Trophoblast cell (in vitro differentiated cells and primary cell): ENCODE data around the gene MYLK3.

Experiments
- DNase-seq, 2 donors: peaks; one replicate each; pipeline ENCODE4 v3.0.0-alpha.2; 2016
- H2AFZ ChIP-seq: 2 replicates; pipeline ENCODE4 v1.6.1; 2013; ENCODE audit warnings: low read length, moderate library complexity, mild to moderate bottlenecking; ENCODE audit not compliant: insufficient read depth, poor library complexity
- H2AK5ac ChIP-seq: 2 replicates; pipeline ENCODE4 v1.6.1; 2013; ENCODE audit warnings: mild to moderate bottlenecking, low read length
- H2BK120ac ChIP-seq: 2 replicates; pipeline ENCODE4 v1.6.1; 2013; ENCODE audit warnings: low read length, mild to moderate bottlenecking, moderate library complexity; ENCODE audit not compliant: insufficient read depth, poor library complexity
- H2BK12ac ChIP-seq: 2 replicates; pipeline ENCODE4 v1.6.1; 2013; ENCODE audit warnings: mild to moderate bottlenecking, low read length, moderate library complexity
- H2BK5ac ChIP-seq: 2 replicates; pipeline ENCODE4 v1.6.1; 2013; ENCODE audit warnings: low read length, low read depth, moderate library complexity, mild to moderate bottlenecking; ENCODE audit not compliant: poor library complexity
- H3K14ac ChIP-seq: 2 replicates; pipeline ENCODE4 v1.6.1; 2013; ENCODE audit warnings: mild to moderate bottlenecking, low read length
- H3K18ac ChIP-seq: 2 replicates; pipeline ENCODE4 v1.6.1; 2013; ENCODE audit warnings: mild to moderate bottlenecking, low read length
- H3K23ac ChIP-seq: 2 replicates; pipeline ENCODE4 v1.6.1; 2013; ENCODE audit warnings: low read length
- H3K27ac ChIP-seq: 2 replicates; pipeline ENCODE4 v1.5.1; 2013; ENCODE audit warnings: low read depth, mild to moderate bottlenecking, inconsistent platforms, low read length, moderate library complexity
- H3K27me3 ChIP-seq: 2 replicates; pipeline ENCODE4 v1.6.1; 2013; ENCODE audit warnings: inconsistent platforms, mild to moderate bottlenecking, low read length, moderate library complexity; ENCODE audit not compliant: insufficient read depth
- H3K36me3 ChIP-seq, 2 experiments: 1 replicate in 1 of 2; 2 replicates in 1 of 2; pipeline ENCODE4 v1.6.1; 2013; ENCODE audit warnings: low read length in 2 of 2, mild to moderate bottlenecking in 2 of 2, moderate library complexity in 1 of 2; ENCODE audit not compliant: insufficient read depth in 2 of 2, control insufficient read depth in 1 of 2
- H3K4ac ChIP-seq: 2 replicates; pipeline ENCODE4 v1.6.1; 2013; ENCODE audit warnings: low read depth, mild to moderate bottlenecking, low read length, moderate library complexity
- H3K4me1 ChIP-seq, 2 experiments: 1 replicate in 1 of 2; 2 replicates in 1 of 2; pipeline ENCODE4 v1.6.1; 2013; ENCODE audit warnings: low read length in 2 of 2, mild to moderate bottlenecking in 2 of 2, moderate library complexity in 1 of 2; ENCODE audit not compliant: insufficient read depth in 2 of 2, control insufficient read depth in 1 of 2
- H3K4me2 ChIP-seq: 2 replicates; pipeline ENCODE4 v1.6.1; 2013; ENCODE audit warnings: inconsistent platforms, mild to moderate bottlenecking, low read length, moderate library complexity
- H3K4me3 ChIP-seq: 2 replicates; pipeline ENCODE4 v1.5.1; 2013; ENCODE audit warnings: mild to moderate bottlenecking, low read depth, low read length, inconsistent platforms
- H3K79me1 ChIP-seq: one replicate; pipeline ENCODE4 v1.6.1; 2013; ENCODE audit warnings: low read length
- H3K79me2 ChIP-seq: 2 replicates; pipeline ENCODE4 v1.6.1; 2013; ENCODE audit warnings: low read length, mild to moderate bottlenecking; ENCODE audit not compliant: control insufficient read depth, insufficient read depth, poor library complexity
- H3K9ac ChIP-seq: 2 replicates; pipeline ENCODE4 v1.6.1; 2013; ENCODE audit warnings: mild to moderate bottlenecking, low read length
- H3K9me3 ChIP-seq: 2 replicates; pipeline ENCODE4 v1.6.1; 2013; ENCODE audit warnings: low read depth, mild to moderate bottlenecking, control low read depth, inconsistent platforms, low read length; ENCODE audit not compliant: insufficient read depth
- H4K12ac ChIP-seq: 2 replicates; pipeline ENCODE4 v1.6.1; 2013; ENCODE audit warnings: low read depth, mild to moderate bottlenecking, low read length, moderate library complexity
- H4K8ac ChIP-seq: 2 replicates; pipeline ENCODE4 v1.6.1; 2013; ENCODE audit warnings: low read depth, mild to moderate bottlenecking, low read length, moderate library complexity
- H4K91ac ChIP-seq: one replicate; pipeline ENCODE4 v1.6.1; 2013; ENCODE audit warnings: low read depth, mild to moderate bottlenecking, low read length, moderate library complexity
- WGBS: extraction: QIAGEN DNeasy Blood & Tissue Kit; methylation state at CpG from one replicate; pipeline ENCODE4 v1.1.7; 2013; ENCODE audit warnings: missing lambda C conversion rate; ENCODE audit not compliant: insufficient read length, insufficient coverage; ENCODE audit errors: extremely low coverage; 5-methylcytosine and 5-hydroxymethylcytosine counted together

The MYLK3 gene

GRCh38 chr16:46790599-46791270 lies 42.6 kb upstream of the MYLK3 start:
- Histone ChIP-seq H4K12ac (no peak overlapping the region), H3K18ac (no peak overlapping the region), H3K4me3 (no peak overlapping the region), H2BK5ac (no peak overlapping the region), H2BK120ac (no peak overlapping the region), H3K27me3 (no peaks in the 10 kb centered on the region), H3K23ac (no peak overlapping the region), H3K4ac (peak overlapping the region; percentile 28), H3K4me1 (peaks cover 6 to 12% of the 10 kb centered on the region in 2 experiments), H3K36me3 (peaks cover 2% of the 10 kb centered on the region in 2 experiments), H4K91ac (peak overlapping the region; percentile 27), H3K4me2 (peak overlapping the region; percentile 67), H3K27ac (peak overlapping the region; percentile 87), H3K79me1 (peaks cover 20% of the 10 kb centered on the region), H3K9me3 (peaks cover 2% of the 10 kb centered on the region), H3K9ac (no peak overlapping the region), H4K8ac (no peak overlapping the region), H2AFZ (no peak overlapping the region), H3K14ac (peak overlapping the region; percentile 45), H2AK5ac (no peak overlapping the region), H2BK12ac (no peak overlapping the region), H3K79me2 (peaks cover 4% of the 10 kb centered on the region)
- no peak for DNase-seq
- no CpG with 5 or more reads among the region's 8 CpGs for WGBS

DNA sequence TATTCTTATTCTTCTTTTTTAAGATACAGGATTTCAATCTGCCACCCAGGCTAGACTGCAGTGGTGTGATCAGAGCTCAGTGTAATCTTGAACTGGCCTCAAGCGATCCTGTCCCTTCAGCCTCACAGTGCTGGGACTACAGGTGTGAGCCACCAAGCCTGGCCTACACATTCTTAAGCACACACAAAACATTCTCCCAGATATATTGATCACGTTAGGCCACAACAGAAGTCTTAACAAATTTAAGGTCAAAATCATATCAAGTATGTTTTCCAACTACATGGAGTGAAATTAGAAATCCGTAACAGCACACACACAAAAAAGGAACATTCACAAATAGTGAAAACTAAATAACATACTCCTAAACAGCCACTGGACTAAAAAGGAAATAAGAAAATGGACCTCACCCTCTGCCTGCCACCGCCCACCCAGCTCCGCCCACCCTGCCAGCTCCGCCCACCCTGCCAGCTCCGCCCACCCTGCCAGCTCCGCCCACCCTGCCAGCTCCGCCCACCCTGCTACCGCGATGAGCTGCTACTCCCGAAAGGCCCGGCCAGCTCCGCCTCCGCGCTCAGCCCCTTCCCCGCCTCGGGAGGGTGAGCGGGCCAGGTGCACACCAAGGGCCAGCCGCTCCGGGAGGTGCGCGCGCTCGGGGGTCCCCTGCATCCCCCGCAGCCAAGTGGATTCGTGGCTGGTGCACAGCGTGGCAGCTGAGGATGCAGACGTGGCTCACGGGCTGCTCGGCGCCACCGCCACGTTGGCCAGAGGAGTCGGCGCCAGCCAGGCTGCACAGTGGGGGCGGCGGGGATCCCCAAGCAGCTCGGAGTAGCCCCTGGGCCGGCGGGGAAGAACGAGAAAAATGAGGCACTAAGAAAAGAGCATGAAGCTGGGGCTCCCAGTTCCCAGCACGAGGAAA lies 41.6 kb upstream of the MYLK3 start:
- peak overlapping the region; percentile 96 for H4K91ac ChIP-seq
- H2AK5ac ChIP-seq, result peak overlapping the region; percentile 71
- H3K14ac ChIP-seq, result peak overlapping the region; percentile 94
- H3K4me2 ChIP-seq, result peak overlapping the region; percentile 67
- peaks cover 24% of the 10 kb centered on the region for H3K79me1 ChIP-seq
- H4K12ac ChIP-seq, result peak overlapping the region; percentile 76
- H3K9me3 ChIP-seq, result peaks cover 2% of the 10 kb centered on the region
- H3K79me2 ChIP-seq, result peaks cover 4% of the 10 kb centered on the region
- H2BK5ac ChIP-seq, result peak overlapping the region; percentile 66
- peak overlapping the region; percentile 84 for H3K18ac ChIP-seq
- no peaks in the 10 kb centered on the region for H3K27me3 ChIP-seq
- peak overlapping the region; percentile 88 for H2BK120ac ChIP-seq
- no peak overlapping the region for H3K9ac ChIP-seq
- peaks cover 10 to 16% of the 10 kb centered on the region in 2 experiments for H3K4me1 ChIP-seq
- H2AFZ ChIP-seq, result peak overlapping the region; percentile 95
- peak overlapping the region; percentile 78 for H3K4me3 ChIP-seq
- peak; percentile 37 to 66 for DNase-seq
- H3K36me3 ChIP-seq, result peaks cover 1 to 2% of the 10 kb centered on the region in 2 experiments
- H3K27ac ChIP-seq, result peak overlapping the region; percentile 87
- H4K8ac ChIP-seq, result peak overlapping the region; percentile 90
- no peak overlapping the region for H3K23ac ChIP-seq
- H3K4ac ChIP-seq, result peak overlapping the region; percentile 67
- H2BK12ac ChIP-seq, result peak overlapping the region; percentile 96
- WGBS, result no CpG with 5 or more reads among the region's 43 CpGs

DNA sequence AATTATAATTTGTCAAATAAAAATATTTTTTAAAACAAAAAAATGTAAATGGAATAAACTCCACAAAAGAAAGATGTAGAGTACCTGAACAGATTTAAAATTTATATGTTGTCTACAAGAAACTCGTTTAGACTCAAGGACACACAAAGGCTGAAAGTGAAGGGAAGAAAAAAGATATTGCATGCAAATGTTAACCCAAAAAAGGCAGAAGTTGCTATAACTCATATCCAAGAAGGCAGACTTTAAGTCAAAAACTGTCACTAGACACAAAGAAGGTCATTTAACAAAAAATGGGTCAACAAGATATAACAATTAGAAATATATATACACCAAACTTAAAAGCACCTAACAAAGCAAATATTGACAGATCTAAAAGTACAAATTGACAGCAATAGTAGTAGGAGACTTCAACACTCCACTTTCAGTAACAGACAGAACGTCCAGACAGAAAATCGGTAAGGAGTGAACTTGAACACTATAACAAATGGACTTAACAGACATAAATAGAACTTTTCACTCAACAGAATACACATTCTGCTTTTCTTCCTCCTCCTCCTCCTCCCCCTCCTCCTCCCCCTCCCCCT lies 40.8 kb upstream of the MYLK3 start:
- no peak overlapping the region for H3K23ac ChIP-seq
- no peak overlapping the region for H3K14ac ChIP-seq
- no peaks in the 10 kb centered on the region for H3K27me3 ChIP-seq
- no peak overlapping the region for H3K18ac ChIP-seq
- no peak overlapping the region for H4K12ac ChIP-seq
- peaks cover 1 to 2% of the 10 kb centered on the region in 2 experiments for H3K36me3 ChIP-seq
- no peak overlapping the region for H2BK12ac ChIP-seq
- no peak overlapping the region for H2BK120ac ChIP-seq
- no CpG with 5 or more reads among the region's 3 CpGs for WGBS
- H3K79me2 ChIP-seq, result peaks cover 4% of the 10 kb centered on the region
- H2BK5ac ChIP-seq, result no peak overlapping the region
- no peak overlapping the region for H2AFZ ChIP-seq
- H4K8ac ChIP-seq, result no peak overlapping the region
- H3K9me3 ChIP-seq, result peaks cover 2% of the 10 kb centered on the region
- H3K4me1 ChIP-seq, result peaks cover 12 to 22% of the 10 kb centered on the region in 2 experiments
- DNase-seq, result no peak
- peaks cover 30% of the 10 kb centered on the region for H3K79me1 ChIP-seq
- H3K27ac ChIP-seq, result peak overlapping the region; percentile 75
- H3K9ac ChIP-seq, result no peak overlapping the region
- H3K4ac ChIP-seq, result no peak overlapping the region
- H3K4me3 ChIP-seq, result no peak overlapping the region
- H2AK5ac ChIP-seq, result no peak overlapping the region
- H4K91ac ChIP-seq, result no peak overlapping the region
- H3K4me2 ChIP-seq, result no peak overlapping the region

DNA sequence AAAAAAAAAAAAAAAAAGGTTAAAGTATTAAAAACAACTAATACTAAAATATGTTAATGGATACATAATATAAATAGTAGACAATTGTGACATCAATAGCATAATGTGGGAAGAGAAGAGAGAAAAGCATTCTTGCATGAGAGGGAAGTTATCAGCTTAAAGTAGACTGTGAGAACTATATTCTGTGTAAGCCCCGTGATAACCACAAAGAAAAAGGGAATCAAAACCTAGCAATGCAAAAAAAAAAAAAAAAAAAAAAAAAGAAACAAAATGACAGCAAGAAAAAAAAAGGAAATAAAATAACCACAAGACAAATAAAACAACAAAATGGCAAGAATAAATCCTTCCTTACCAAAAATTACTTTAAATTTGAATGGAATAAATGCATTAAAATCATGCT lies 39.8 kb upstream of the MYLK3 start:
- no peak overlapping the region for H3K9ac ChIP-seq
- no peak overlapping the region for H3K18ac ChIP-seq
- peaks cover 1 to 2% of the 10 kb centered on the region in 2 experiments for H3K36me3 ChIP-seq
- no peak overlapping the region for H3K4me2 ChIP-seq
- no peak overlapping the region for H2BK5ac ChIP-seq
- no peak overlapping the region for H3K14ac ChIP-seq
- DNase-seq, result no peak
- no CpG with 5 or more reads among the region's 1 CpG for WGBS
- H2AFZ ChIP-seq, result no peak overlapping the region
- H3K23ac ChIP-seq, result no peak overlapping the region
- no peak overlapping the region for H3K4me3 ChIP-seq
- H4K91ac ChIP-seq, result no peak overlapping the region
- no peak overlapping the region for H4K8ac ChIP-seq
- H3K27ac ChIP-seq, result peak overlapping the region; percentile 21
- no peak overlapping the region for H2BK12ac ChIP-seq
- H3K27me3 ChIP-seq, result no peaks in the 10 kb centered on the region
- H4K12ac ChIP-seq, result no peak overlapping the region
- H3K79me1 ChIP-seq, result peaks cover 30% of the 10 kb centered on the region
- peaks cover 2% of the 10 kb centered on the region for H3K9me3 ChIP-seq
- H2BK120ac ChIP-seq, result no peak overlapping the region
- peaks cover 4% of the 10 kb centered on the region for H3K79me2 ChIP-seq
- H3K4ac ChIP-seq, result no peak overlapping the region
- H2AK5ac ChIP-seq, result no peak overlapping the region
- peaks cover 13 to 23% of the 10 kb centered on the region in 2 experiments for H3K4me1 ChIP-seq
